Measurements from ENCODE around the gene F13B. TPM values are rescaled to one million over a fixed set of nuclear protein-coding genes. Genes with fewer than 3 reads are reported as not detected.
"Not testable (repeated sequence)": the region's sequence is repeated elsewhere in the genome, so short reads cannot be mapped to it uniquely, and the experiment has no call there.

The F13B gene
- polyA plus RNA-seq (ENCODE audit: insufficient read length in 12 of 12) = 1 to 10 TPM in 1 of 12 donors, under 1 TPM in 2, not detected in 9; 0.12 to 1.1 (median 0.13) TPM
- long read RNA-seq, donor 1 = 0 reads
- long read RNA-seq, donor 2 = 0 reads
- long read RNA-seq, donor 3 = 0 reads
- long read RNA-seq, donor 4 = 0 reads
- long read RNA-seq, donor 5 = 0 reads
- long read RNA-seq, donor 6 = 0 reads
- long read RNA-seq, donor 7 = 0 reads
- long read RNA-seq, donor 8 = 0 reads
- long read RNA-seq, donor 9 = 0 reads
- long read RNA-seq, donor 10 = 0 reads
- long read RNA-seq, donor 11 = 0 reads

DNA sequence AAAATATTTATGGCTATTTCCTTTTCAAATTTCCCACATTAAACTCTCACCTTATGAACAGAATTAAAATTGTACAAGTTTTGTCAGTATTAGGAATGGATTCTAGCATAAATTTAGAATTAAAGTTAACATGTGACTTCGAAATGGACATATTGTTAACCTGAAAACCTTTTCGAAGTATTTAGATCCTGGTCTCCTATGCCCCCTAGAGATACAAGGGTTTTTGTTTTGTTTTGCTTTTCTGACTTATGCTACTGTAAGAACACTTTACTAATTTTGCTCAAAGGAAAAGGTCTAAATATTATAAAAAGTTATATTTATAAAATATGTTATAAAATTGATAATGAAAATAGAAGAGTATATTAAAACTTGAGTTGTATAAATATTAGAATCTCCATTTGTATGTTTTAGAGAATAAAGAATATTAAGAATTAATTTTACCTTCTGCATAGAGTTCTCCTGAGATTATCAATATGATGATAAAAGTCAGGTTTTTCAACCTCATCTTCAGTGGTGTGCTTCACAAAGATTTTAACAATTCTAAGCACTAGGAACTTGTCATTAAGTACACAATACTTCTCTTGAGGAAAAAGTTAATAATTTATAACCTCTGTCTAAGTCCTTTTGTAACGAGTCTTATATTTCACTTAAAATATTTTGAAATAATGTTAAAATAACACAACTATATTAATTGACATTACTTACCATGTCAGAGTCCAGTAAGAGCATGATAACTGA, at the start of gene F13B:
F13B (minus strand) TSS at position 542 of the 738 bp plus-strand sequence; CDS start at position 505, 37 bp downstream.
- DNase-seq = no peak

- no peak for DNase-seq
These were observed 49.1 kb upstream of the F13B start for GRCh38 chr1:197116156-197116555.

DNA sequence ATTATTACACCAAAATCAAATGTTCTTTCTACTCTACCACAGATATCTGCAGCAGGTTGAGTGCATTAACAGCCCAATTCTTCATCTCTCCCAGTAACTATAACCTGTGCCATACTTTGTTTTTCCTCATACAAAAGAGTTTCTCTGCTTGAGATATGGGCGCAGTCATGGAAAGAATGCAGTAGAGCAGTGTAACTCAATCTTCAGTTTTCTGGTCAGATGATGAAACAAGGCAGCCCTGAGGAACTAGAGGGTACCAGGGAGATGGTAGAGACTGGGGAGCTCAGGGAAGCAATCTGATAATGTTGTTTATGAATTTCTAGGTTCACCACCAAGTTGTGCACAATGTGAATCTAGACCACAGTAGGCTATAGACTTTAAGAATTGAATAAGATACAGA, 39.8 kb upstream of the F13B start:
- no peak for DNase-seq

- DNase-seq = no peak
These were observed 36.2 kb upstream of the F13B start for GRCh38 chr1:197103300-197103699.

- no peak for DNase-seq
These were observed 34.9 kb upstream of the F13B start for GRCh38 chr1:197101978-197102377.

DNA sequence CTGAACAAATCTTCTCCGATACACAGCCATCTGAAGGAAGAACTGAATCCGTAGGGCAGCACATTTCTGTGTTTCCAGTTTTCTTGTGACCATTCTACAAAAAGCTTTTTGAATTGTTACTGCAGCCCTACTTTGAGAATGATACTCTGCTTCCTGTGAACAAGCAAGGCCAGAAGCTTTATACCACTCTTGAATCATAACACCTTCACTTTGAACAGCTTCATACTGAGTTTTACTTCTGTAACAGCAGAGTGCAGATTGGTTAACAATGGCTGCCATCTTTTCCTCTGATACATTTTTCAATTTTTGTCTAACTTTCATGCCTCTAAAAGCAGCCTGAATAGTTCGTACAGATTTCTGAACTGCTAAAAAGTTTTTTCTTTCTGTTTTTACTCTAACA, 33.6 kb upstream of the F13B start:
- no peak for DNase-seq

GRCh38 chr1:197099444-197099843, 32.4 kb upstream of the F13B start:
- DNase-seq = no peak

DNA sequence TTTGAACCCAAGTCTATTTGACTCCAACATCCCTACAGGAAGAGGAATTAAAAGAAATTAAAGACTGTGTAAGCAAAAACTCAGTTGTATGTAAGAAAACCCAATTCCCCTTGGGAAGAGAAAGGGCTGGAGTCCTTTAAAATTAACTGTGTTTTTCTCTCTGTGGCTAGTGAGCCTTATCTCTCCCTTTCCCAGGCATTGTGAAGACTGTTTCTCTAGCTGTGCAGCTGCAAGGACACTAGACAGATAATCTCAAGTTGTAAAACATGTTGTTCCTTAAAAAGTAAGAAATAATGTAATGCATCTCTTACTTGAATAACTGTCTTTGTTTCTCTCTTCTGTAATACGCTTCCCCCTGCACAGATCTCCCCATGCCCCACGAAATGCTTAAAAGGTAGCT, 29.9 kb upstream of the F13B start:
- DNase-seq = not testable (repeated sequence)

- DNase-seq = no peak
These were observed 29.1 kb upstream of the F13B start for GRCh38 chr1:197096137-197096536.

- DNase-seq = no peak
These were observed 26.3 kb upstream of the F13B start for GRCh38 chr1:197093226-197093885.

DNA sequence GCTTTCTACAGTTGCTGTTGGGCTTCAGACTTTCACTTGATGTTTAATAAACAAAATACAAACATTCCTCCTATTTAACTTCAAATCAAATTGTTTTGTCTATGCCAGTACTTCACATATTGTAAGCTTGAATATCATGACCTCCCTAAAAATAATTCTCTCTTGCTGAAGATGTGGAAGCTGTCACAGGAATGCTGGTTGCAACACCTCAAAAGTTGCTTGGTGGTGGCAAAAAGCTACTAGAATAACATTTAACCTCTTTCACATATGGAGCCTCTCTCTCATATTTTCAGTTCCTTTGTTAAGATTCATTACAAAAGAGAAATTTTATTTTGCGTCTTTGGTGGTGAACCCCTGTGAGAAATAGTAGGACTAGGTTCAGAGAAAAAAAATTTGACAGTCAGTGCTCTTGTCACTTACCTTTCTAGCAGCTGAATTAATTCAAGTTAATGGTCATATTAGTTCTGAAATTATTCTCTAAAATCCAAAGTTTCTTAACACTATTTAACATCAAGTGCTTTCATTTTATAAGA, 25.5 kb upstream of the F13B start:
- DNase-seq = no peak

- DNase-seq = no peak
These were observed 16.4 kb upstream of the F13B start for GRCh38 chr1:197083474-197083873.

- no peak for DNase-seq
These were observed 14.2 kb upstream of the F13B start for GRCh38 chr1:197081117-197081753.

DNA sequence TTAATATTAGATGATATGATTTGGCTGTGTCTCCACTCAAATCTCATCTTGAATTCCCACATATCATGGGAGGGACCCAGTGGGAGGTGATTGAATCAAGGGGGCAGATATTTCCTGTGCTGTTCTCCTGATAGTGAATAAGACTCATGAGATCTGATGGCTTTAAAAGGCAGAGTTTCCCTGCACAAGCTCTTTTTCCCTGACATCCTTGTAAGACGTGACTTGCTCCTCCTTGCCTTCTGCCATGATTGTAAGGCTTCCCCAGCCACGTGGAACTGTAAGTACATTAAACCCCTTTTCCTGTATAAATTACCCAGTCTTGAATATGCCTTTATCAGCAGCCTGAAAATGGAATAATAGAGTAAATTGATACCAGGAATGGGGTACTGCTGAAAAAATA, 13.3 kb upstream of the F13B start:
- no peak for DNase-seq

GRCh38 chr1:197076585-197076984, 9.5 kb upstream of the F13B start:
- no peak for DNase-seq

DNA sequence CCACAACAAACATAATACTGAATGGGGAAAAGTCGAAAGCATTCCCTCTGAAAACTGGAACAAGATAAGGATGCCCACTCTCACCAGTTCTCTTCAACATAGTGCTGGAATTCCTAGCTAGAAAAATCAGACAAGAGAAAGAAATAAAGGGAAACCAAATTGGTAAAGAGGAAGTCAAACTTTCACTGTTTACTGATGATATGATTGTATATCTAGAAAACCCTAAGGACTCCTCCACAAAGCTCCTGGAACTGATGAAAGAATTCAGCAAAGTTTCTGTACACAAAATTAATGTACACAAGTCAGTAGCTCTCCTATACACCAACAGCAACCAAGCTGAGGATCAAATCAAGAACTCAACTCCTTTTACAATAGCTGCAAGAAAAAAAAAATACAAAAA, 6.9 kb upstream of the F13B start:
- no peak for DNase-seq

DNA sequence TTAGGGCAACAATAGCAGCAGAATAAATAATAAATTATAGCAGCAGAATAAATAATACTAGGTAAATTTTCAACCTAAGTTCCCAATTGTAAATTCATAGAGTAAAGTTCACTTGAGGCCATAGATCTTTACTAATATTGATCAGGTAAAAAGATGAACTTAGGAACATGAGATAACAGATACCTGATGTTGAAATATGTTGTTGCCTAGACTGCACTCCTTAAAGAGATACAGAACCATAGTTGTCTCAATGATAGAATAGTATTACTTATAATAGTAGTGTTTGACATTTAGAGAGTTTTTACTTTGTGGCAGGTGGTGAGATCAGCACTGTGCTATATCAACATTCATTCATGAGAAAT, 378 bp upstream of the F13B start:
- DNase-seq = no peak

DNA sequence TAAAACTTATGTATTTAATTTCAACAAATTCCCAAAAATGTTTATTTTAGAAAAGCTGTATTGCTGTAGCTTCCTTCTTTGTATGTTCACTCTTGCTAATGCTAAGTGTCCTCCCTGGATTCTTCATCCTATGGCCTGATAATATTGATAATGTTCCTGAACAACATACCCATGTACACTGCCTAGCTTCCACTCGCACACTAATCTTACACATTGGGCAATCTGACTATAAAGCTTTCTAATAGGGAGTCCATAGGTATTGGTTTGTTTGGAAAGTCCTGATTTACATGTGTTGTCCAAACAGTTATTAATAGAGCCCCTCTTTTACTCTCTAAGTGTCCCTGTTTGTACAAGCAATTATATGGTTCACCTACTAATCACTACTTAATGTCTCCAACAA, 783 bp downstream of the F13B start:
- DNase-seq = no peak

DNA sequence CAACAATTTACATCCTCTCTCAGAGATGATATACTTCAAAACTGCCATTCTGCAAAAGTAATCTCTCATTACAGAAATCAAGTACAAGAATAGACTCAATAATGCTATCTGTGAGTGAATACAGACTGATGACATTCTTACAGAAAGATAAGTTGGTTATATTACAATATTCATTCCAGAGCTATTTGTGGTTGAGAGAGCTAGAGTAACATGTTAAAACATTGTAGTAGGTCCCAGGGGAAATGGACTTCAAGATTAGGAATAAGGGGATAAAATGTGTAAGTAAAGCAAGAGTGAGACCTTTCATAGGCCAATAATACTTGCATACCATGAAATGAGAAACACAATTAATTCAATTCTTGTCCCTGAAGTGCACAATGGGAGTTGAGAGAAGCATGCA, 1.5 kb downstream of the F13B start:
- no peak for DNase-seq

- no peak for DNase-seq
These were observed 3.8 kb downstream of the F13B start for GRCh38 chr1:197063212-197063611.

- DNase-seq = no peak
These were observed 4.4 kb downstream of the F13B start for GRCh38 chr1:197062692-197063091.

- no peak for DNase-seq
These were observed 18.0 kb downstream of the F13B start for GRCh38 chr1:197049100-197049499.

Measured in muscle of arm (tissue), 14 donors.